GM18526 (cell line): ENCODE measurements around the gene GPR35.

ENCODE experiments used
- POLR2A ChIP-seq: IDR thresholded peaks from 3 replicates; pipeline ENCODE4 v1.6.1; 2011; ENCODE audit not compliant: insufficient read length; ENCODE audit errors: extremely low read depth

Gene GPR35

GRCh38 chr2:240624950-240625621, at the start of gene GPR35:
GPR35 (plus strand) TSS chr2:240625480; CDS start chr2:240629953, 4,473 bp downstream.
- TF ChIP-seq POLR2A, result no peak

- TF ChIP-seq POLR2A, result no peak
Observed at GRCh38 chr2:240576036-240576435, 49.2 kb upstream of the GPR35 start.

GRCh38 chr2:240576436-240577205, 48.7 kb upstream of the GPR35 start:
- TF ChIP-seq POLR2A, result no peak

GRCh38 chr2:240577281-240578109, 47.8 kb upstream of the GPR35 start:
- no peak for TF ChIP-seq POLR2A

- no peak for TF ChIP-seq POLR2A
Observed at GRCh38 chr2:240578110-240578450, 47.2 kb upstream of the GPR35 start.

- no peak for TF ChIP-seq POLR2A
Observed at GRCh38 chr2:240578488-240578887, 46.8 kb upstream of the GPR35 start.

GRCh38 chr2:240579071-240579762, 46.1 kb upstream of the GPR35 start:
- TF ChIP-seq POLR2A, result no peak

- no peak for TF ChIP-seq POLR2A
Observed at GRCh38 chr2:240579771-240580614, 45.3 kb upstream of the GPR35 start.

GRCh38 chr2:240581811-240582210, 43.5 kb upstream of the GPR35 start:
- no peak for TF ChIP-seq POLR2A

- no peak for TF ChIP-seq POLR2A
Observed at GRCh38 chr2:240582781-240583180, 42.5 kb upstream of the GPR35 start.

GRCh38 chr2:240583774-240584173, 41.5 kb upstream of the GPR35 start:
- no peak for TF ChIP-seq POLR2A

- peak; percentile 79 for TF ChIP-seq POLR2A
Observed at GRCh38 chr2:240584486-240585031, 40.7 kb upstream of the GPR35 start.

- no peak for TF ChIP-seq POLR2A
Observed at GRCh38 chr2:240585101-240585500, 40.2 kb upstream of the GPR35 start.

GRCh38 chr2:240585681-240586197, 39.5 kb upstream of the GPR35 start:
- TF ChIP-seq POLR2A, result no peak

- peak; percentile 89 for TF ChIP-seq POLR2A
Observed at GRCh38 chr2:240586198-240586918, 38.9 kb upstream of the GPR35 start, which contains the start of gene CAPN10. CAPN10 (plus strand) TSS chr2:240586734; CDS start chr2:240586912, 178 bp downstream.
